Measurements from ENCODE around the gene ZNF101. TPM values are rescaled to one million over a fixed set of nuclear protein-coding genes. Genes with fewer than 3 reads are reported as not detected.
"Not testable (repeated sequence)": the region's sequence is repeated elsewhere in the genome, so short reads cannot be mapped to it uniquely, and the experiment has no call there.

ZNF101 gene
- total RNA-seq, 2 donors from 2014 or later = 6.3 to 8.2 TPM

- DNase-seq (ENCODE audit: low spot score) = no peak
Observed at GRCh38 chr19:19687090-19687489, 18.5 kb downstream of the ZNF101 start.

GRCh38 chr19:19689023-19689422 is 20.4 kb downstream of the ZNF101 start:
- intact Hi-C loops (cut with DNase I) = not testable (repeated sequence)
- peak; percentile 16 for DNase-seq (ENCODE audit: low spot score)

More at GRCh38 chr19:19687090-19687489, 18.5 kb downstream of the ZNF101 start:
- intact Hi-C loops (cut with DNase I) = no loop called here

- intact Hi-C loops (cut with DNase I) = no loop called here
- DNase-seq (ENCODE audit: low spot score) = peak; percentile 32
Observed at GRCh38 chr19:19691683-19692082, 23.0 kb downstream of the ZNF101 start.

- no peak for DNase-seq (ENCODE audit: low spot score)
- intact Hi-C loops (cut with DNase I) = no loop called here
Observed at GRCh38 chr19:19696386-19696785, 27.7 kb downstream of the ZNF101 start.

GRCh38 chr19:19697589-19697988 is 28.9 kb downstream of the ZNF101 start:
- DNase-seq (ENCODE audit: low spot score) = no peak
- intact Hi-C loops (cut with DNase I) = no loop called here

- intact Hi-C loops (cut with DNase I); DNase-seq (ENCODE audit: low spot score): not testable (repeated sequence)
Observed at GRCh38 chr19:19700493-19700892, 31.9 kb downstream of the ZNF101 start.

GRCh38 chr19:19704836-19705235 is 36.2 kb downstream of the ZNF101 start:
- DNase-seq (ENCODE audit: low spot score) = no peak
- intact Hi-C loops (cut with DNase I) = no loop called here

GRCh38 chr19:19710506-19710905 is 41.9 kb downstream of the ZNF101 start:
- intact Hi-C loops (cut with DNase I) = no loop called here
- no peak for DNase-seq (ENCODE audit: low spot score)

- DNase-seq (ENCODE audit: low spot score) = no peak
- intact Hi-C loops (cut with DNase I) = no loop called here
Observed at GRCh38 chr19:19711306-19711933, 42.8 kb downstream of the ZNF101 start.

- DNase-seq (ENCODE audit: low spot score) = no peak
- intact Hi-C loops (cut with DNase I) = no loop called here
Observed at GRCh38 chr19:19711934-19712828, 43.5 kb downstream of the ZNF101 start.

- intact Hi-C loops (cut with DNase I) = no loop called here
- no peak for DNase-seq (ENCODE audit: low spot score)
Observed at GRCh38 chr19:19719798-19720197, 51.2 kb downstream of the ZNF101 start.

- DNase-seq (ENCODE audit: low spot score) = no peak
- intact Hi-C loops (cut with DNase I) = no loop called here
Observed at GRCh38 chr19:19721896-19722295, 53.3 kb downstream of the ZNF101 start.

- peak; percentile 97 for DNase-seq (ENCODE audit: low spot score)
Observed at GRCh38 chr19:19732579-19733501, 64.2 kb downstream of the ZNF101 start, which contains the start of gene ZNF14. Gene ZNF14 (minus strand): TSS chr19:19733112. CDS start chr19:19732958, 154 bp downstream.

More at GRCh38 chr19:19732579-19733501, 64.2 kb downstream of the ZNF101 start, which contains the start of gene ZNF14:
- intact Hi-C loops (cut with DNase I) = no loop called here

Other genes starting within 250 kb of the ZNF101 start
- gene TSSK6, start 153.3 kb upstream of the ZNF101 start, total RNA-seq = under 1 TPM; 0.46 to 1.00 TPM
- 100 to 1,000 TPM; 217 to 248 TPM for gene NDUFA13, start 152.6 kb upstream of the ZNF101 start, total RNA-seq
- 1 to 10 TPM; 2.9 to 3.7 TPM for gene YJEFN3, start 139.9 kb upstream of the ZNF101 start, total RNA-seq
- gene CILP2, start 130.6 kb upstream of the ZNF101 start, total RNA-seq = 1 to 10 TPM in 1 of 2 donors, under 1 TPM in 1; 0.67 to 2.3 TPM
- under 1 TPM; 0.29 to 0.93 TPM for gene PBX4, start 50.2 kb upstream of the ZNF101 start, total RNA-seq
- 1 to 10 TPM; 2.0 to 5.5 TPM for gene LPAR2, start 40.6 kb upstream of the ZNF101 start, total RNA-seq
- gene GMIP, start 25.2 kb upstream of the ZNF101 start, total RNA-seq = 10 to 100 TPM in 1 of 2 donors, 1 to 10 TPM in 1; 8.3 to 11.4 TPM
- gene ATP13A1, start 5.2 kb upstream of the ZNF101 start, total RNA-seq = 10 to 100 TPM; 33.1 to 33.3 TPM
- gene ZNF14, start 64.3 kb downstream of the ZNF101 start, total RNA-seq = 1 to 10 TPM; 5.0 to 6.4 TPM
- 10 to 100 TPM; 19.6 to 23.0 TPM for gene ZNF506, start 152.9 kb downstream of the ZNF101 start, total RNA-seq
- 1 to 10 TPM; 5.6 to 6.9 TPM for gene ZNF253, start 197.0 kb downstream of the ZNF101 start, total RNA-seq
- gene ZNF93, start 232.1 kb downstream of the ZNF101 start, total RNA-seq = 1 to 10 TPM; 4.2 to 4.5 TPM